Measurements from ENCODE around the gene TRMT11. TPM values are rescaled to one million over a fixed set of nuclear protein-coding genes. Genes with fewer than 3 reads are reported as not detected.

The TRMT11 gene
- total and polyA plus RNA-seq, 2 of the 13 experiments (the other 11 are each of a cell fraction or from before 2014, with no cell fraction given) = 42.2 to 81.9 TPM

- ATAC-seq (peak; percentile 41; the same call in 1 of the 3 replicates), FAIRE-seq (no peak), DNase-seq (ENCODE audit: low spot score) (no peak)
- Histone ChIP-seq H3K36me3 (replicated peaks in 1 of 2; ENCODE audit: control insufficient read depth in 1 of 2, insufficient read depth in 2 of 2, low read length in 2 of 2) (peaks cover 13 to 75% of the 10 kb centered on the region in 2 experiments), H3K27me3 (ENCODE audit: control insufficient read depth in 1 of 2, insufficient read depth in 2 of 2, low read length in 2 of 2) (no peaks in the 10 kb centered on the region), H2AFZ (ENCODE audit: low read length) (no peak overlapping the region), H3K9me3 (ENCODE audit: low read length) (no peaks in the 10 kb centered on the region), H3K9ac (ENCODE audit: insufficient read depth, low read depth, low read length) (no peak overlapping the region), H3K4me1 (ENCODE audit: insufficient read depth, low read length) (no peaks in the 10 kb centered on the region), H3K27ac (ENCODE audit: extremely low read length, insufficient read depth, low read length) (no peak overlapping the region), H3K4me3 (replicated peaks in 1 of 3; ENCODE audit: insufficient read depth in 1 of 3, low read depth in 2 of 3, low read length in 3 of 3) (no peak overlapping the region), H4K20me1 (ENCODE audit: insufficient read depth, low read length) (no peaks in the 10 kb centered on the region), H3K4me2 (ENCODE audit: low read depth, low read length) (no peak overlapping the region), H3K79me2 (ENCODE audit: insufficient read depth, low read length) (peaks cover 5% of the 10 kb centered on the region)
- ChIA-PET CTCF (ENCODE audit: low intra/inter-chr PET ratio, low total read pairs) (interaction anchor here (1.0 kb wide), 1 partner anchor 11 kb away, joined by 3 read pairs; no protein-coding TSS in a partner anchor), POLR2A (interaction anchor here (1.9 kb wide), 1 partner anchor 17 kb away, joined by 6 read pairs; the partner anchor contains the start of gene TRMT11)
- in situ Hi-C loops (cut with HindIII; ENCODE audit: extremely low pct_ligation_motif_present, low pct_unique_long_range_greater_than_20kb) = no loop called here
- intact Hi-C loops (cut with micrococcal nuclease; ENCODE audit: unreplicated experiment) = no loop called here
- BruUV-seq (replicated peaks) = no TSS peak
- WGBS (ENCODE audit: low lambda C conversion rate) = 96% methylated on average over 8 of the region's 8 CpGs
- TF ChIP-seq KAT2B (IDR thresholded peaks at IDR 0.05; ENCODE audit: borderline replicate concordance, low read depth, low read length) (no peak), MNT (IDR thresholded peaks at IDR 0.05) (no peak), ZNF138 (CRISPR knock-in tag; IDR thresholded peaks at IDR 0.05; ENCODE audit: low read depth) (no peak), XBP1 (CRISPR knock-in tag; IDR thresholded peaks at IDR 0.05) (no peak), ZBTB25 (CRISPR knock-in tag; IDR thresholded peaks at IDR 0.05) (no peak), JARID2 (CRISPR knock-in tag; IDR thresholded peaks at IDR 0.05; ENCODE audit: insufficient replicate concordance) (no peak), SIN3B (IDR thresholded peaks at IDR 0.05; ENCODE audit: low read length) (no peak), SNAI1 (CRISPR knock-in tag; IDR thresholded peaks at IDR 0.05; ENCODE audit: borderline replicate concordance) (no peak), SRSF1 (optimal IDR thresholded peaks at IDR 0.05; ENCODE audit: low read depth, low read length) (no peak), KDM2A (CRISPR knock-in tag; IDR thresholded peaks at IDR 0.05; ENCODE audit: borderline replicate concordance, low read depth) (no peak), ZNF567 (CRISPR knock-in tag; IDR thresholded peaks at IDR 0.05; ENCODE audit: borderline replicate concordance) (no peak), NCOA2 (CRISPR knock-in tag; IDR thresholded peaks at IDR 0.05) (no peak), ZNF251 (CRISPR knock-in tag; IDR thresholded peaks at IDR 0.05) (no peak), ZNF550 (CRISPR knock-in tag; IDR thresholded peaks at IDR 0.05; ENCODE audit: borderline replicate concordance) (no peak), ARNTL (CRISPR knock-in tag; IDR thresholded peaks at IDR 0.05) (no peak), EEA1 (CRISPR knock-in tag; IDR thresholded peaks at IDR 0.05; ENCODE audit: borderline replicate concordance) (no peak), TRAFD1 (CRISPR knock-in tag; IDR thresholded peaks at IDR 0.05; ENCODE audit: borderline replicate concordance) (no peak), MTA3 (CRISPR knock-in tag; IDR thresholded peaks at IDR 0.05) (no peak), PCBP2 (optimal IDR thresholded peaks at IDR 0.05; ENCODE audit: low read depth, low read length, poor library complexity, severe bottlenecking) (no peak)
These were observed 16.7 kb downstream of the TRMT11 start for GRCh38 chr6:126002755-126003679.

All from HepG2 (cell line).